Non-pigmented ciliary epithelial cell (primary cell): Measurements from ENCODE around the gene TXLNG.
"Not testable (repeated sequence)": the region's sequence is repeated elsewhere in the genome, so short reads cannot be mapped to it uniquely, and the experiment has no call there.

Experiments
- DNase-seq: peaks from one replicate; pipeline ENCODE4 v3.0.0-alpha.2; 2010; ENCODE audit warnings: low read depth

TXLNG gene

GRCh38 chrX:16839219-16839851, 53.1 kb downstream of the TXLNG start:
- DNase-seq: no peak

GRCh38 chrX:16839852-16840460, 53.7 kb downstream of the TXLNG start:
- no peak for DNase-seq

- DNase-seq: no peak
Measured at GRCh38 chrX:16842684-16843083, 56.4 kb downstream of the TXLNG start.

- DNase-seq: no peak
Measured at GRCh38 chrX:16843208-16843909, 57.1 kb downstream of the TXLNG start.

- no peak for DNase-seq
Measured at GRCh38 chrX:16845686-16846085, 59.4 kb downstream of the TXLNG start.

- DNase-seq: no peak
Measured at GRCh38 chrX:16848541-16848940, 62.3 kb downstream of the TXLNG start.

GRCh38 chrX:16851421-16851820, 65.2 kb downstream of the TXLNG start:
- no peak for DNase-seq

GRCh38 chrX:16851827-16852226, 65.6 kb downstream of the TXLNG start:
- no peak for DNase-seq

- DNase-seq: no peak
Measured at GRCh38 chrX:16852617-16853179, 66.4 kb downstream of the TXLNG start.

GRCh38 chrX:16853537-16853936, 67.3 kb downstream of the TXLNG start:
- DNase-seq: no peak

GRCh38 chrX:16855363-16856075, 69.3 kb downstream of the TXLNG start:
- no peak for DNase-seq

GRCh38 chrX:16856076-16856404, 69.8 kb downstream of the TXLNG start:
- not testable (repeated sequence) for DNase-seq

- DNase-seq: no peak
Measured at GRCh38 chrX:16856744-16857143, 70.5 kb downstream of the TXLNG start.

GRCh38 chrX:16862829-16863228, 76.6 kb downstream of the TXLNG start:
- no peak for DNase-seq

GRCh38 chrX:16867947-16868346, 81.7 kb downstream of the TXLNG start:
- DNase-seq: no peak

GRCh38 chrX:16868920-16869319, 82.7 kb downstream of the TXLNG start:
- no peak for DNase-seq

GRCh38 chrX:16869393-16870094, 83.3 kb downstream of the TXLNG start:
- DNase-seq: no peak

- no peak for DNase-seq
Measured at GRCh38 chrX:16870095-16870861, 84.0 kb downstream of the TXLNG start, which contains the start of gene RBBP7. TSS of gene RBBP7 (minus strand) at chrX:16870362. CDS start at chrX:16870053, 309 bp downstream.

- DNase-seq: no peak
Measured at GRCh38 chrX:16870862-16871815, 84.9 kb downstream of the TXLNG start.

- DNase-seq: no peak
Measured at GRCh38 chrX:16873106-16873505, 86.8 kb downstream of the TXLNG start.
